GM12878 (cell line): ENCODE results near the gene ANAPC16. TPM values are rescaled to one million over a fixed set of nuclear protein-coding genes. Genes with fewer than 3 reads are reported as not detected.

Source experiments
- ATAC-seq: fragments of 200-7000 bp; cut with Tn5 transposase; 3 replicates; pipeline ENCODE4 v1.9.1; 2020; ENCODE audit warnings: mild to moderate bottlenecking, moderate library complexity
- BruUV-seq: library from RNA; stranded (reverse); fragments of 400-500 nt; replicated peaks from 2 replicates; lab custom pipeline; 2021; lab: Mats Ljungman, UMichigan
- CTCF ChIA-PET: fragments of 300-600 bp; sonication (Branson Sonifier 250); formaldehyde crosslinking; extraction: SDS; loops from one replicate; lab custom pipeline; 2021; ENCODE audit warnings: inconsistent platforms; lab: Yijun Ruan, JAX
- POLR2A ChIA-PET: fragments of 350-600 bp; formaldehyde crosslinking; extraction: SDS; loops from one replicate; lab custom pipeline; 2021; ENCODE audit warnings: inconsistent platforms; lab: Charles Lee
- RAD21 ChIA-PET: fragments of 300-600 bp; sonication (Branson Sonifier 250); formaldehyde crosslinking; loops from one replicate; lab custom pipeline; 2023; ENCODE audit warnings: antibody characterized with exemption; ENCODE audit not compliant: unreplicated experiment; lab: Charles Lee
- SMC1A ChIA-PET: fragments of 300-600 bp; sonication (Branson Sonifier 250); formaldehyde crosslinking; loops from one replicate; lab custom pipeline; 2023; ENCODE audit not compliant: unreplicated experiment, uncharacterized antibody; lab: Charles Lee
- DNase-seq: peaks from one replicate; pipeline ENCODE4 v3.0.0-alpha.2; 2011; ENCODE audit warnings: low read depth, low spot score
- FAIRE-seq: peaks from 3 replicates; lab custom pipeline; 2011; peaks lifted over from hg19 to GRCh38; lab: Jason Lieb, UNC
- H2AFZ ChIP-seq: 2 replicates; pipeline ENCODE4 v1.6.0; 2011; ENCODE audit warnings: low read depth, low read length, control low read depth; ENCODE audit not compliant: control insufficient read depth
- H3K27ac ChIP-seq: 2 replicates; pipeline ENCODE4 v1.5.1; 2011; ENCODE audit warnings: control low read depth; ENCODE audit not compliant: control insufficient read depth, insufficient read depth
- H3K27me3 ChIP-seq, 2 experiments: replicated peaks in 1 of 2; 2 replicates each; pipeline versions ENCODE4 v1.6.0 to v1.6.1; 2011; ENCODE audit warnings: low read length in 1 of 2; ENCODE audit not compliant: control insufficient read depth in 2 of 2, insufficient read depth in 2 of 2
- H3K36me3 ChIP-seq, 2 experiments: 2 replicates each; pipeline ENCODE4 v1.5.1; 2011; ENCODE audit warnings: low read length in 1 of 2; ENCODE audit not compliant: control insufficient read depth in 2 of 2, insufficient read depth in 2 of 2
- H3K4me1 ChIP-seq: 2 replicates; pipeline ENCODE4 v1.6.1; 2011; ENCODE audit warnings: mild to moderate bottlenecking, low read length, moderate library complexity, mixed read lengths; ENCODE audit not compliant: control insufficient read depth, insufficient read depth
- H3K4me2 ChIP-seq: 2 replicates; pipeline ENCODE4 v1.6.0; 2011; ENCODE audit warnings: control low read depth; ENCODE audit not compliant: control insufficient read depth, insufficient read depth
- H3K4me3 ChIP-seq: fragments of 200-600 bp; sonication (generic); 2 replicates; pipeline ENCODE4 v1.5.1; 2016
- H3K79me2 ChIP-seq: 2 replicates; pipeline ENCODE4 v1.6.0; 2011; ENCODE audit warnings: low read length; ENCODE audit not compliant: control insufficient read depth, insufficient read depth
- H3K9ac ChIP-seq: 2 replicates; pipeline ENCODE4 v1.8.0; 2011; ENCODE audit warnings: low read length, control low read depth, mixed read lengths; ENCODE audit not compliant: control insufficient read depth, insufficient read depth
- H3K9me3 ChIP-seq: replicated peaks from 3 replicates; pipeline ENCODE4 v1.5.1; 2011; ENCODE audit warnings: mild to moderate bottlenecking, low read length; ENCODE audit not compliant: control insufficient read depth, insufficient read depth
- H4K20me1 ChIP-seq: 2 replicates; pipeline ENCODE4 v1.6.0; 2011; ENCODE audit not compliant: control insufficient read depth, insufficient read depth
- CREB1 ChIP-seq: IDR thresholded peaks from 2 replicates; pipeline ENCODE4 v1.6.1; 2012; ENCODE audit warnings: low read depth, mild to moderate bottlenecking, inconsistent platforms
- EP300 ChIP-seq, 2 experiments: fragments of 150-350 bp in 1 of 2; IDR thresholded peaks; 2 replicates each; pipeline ENCODE4 v1.6.1; 2011 to 2012; ENCODE audit warnings: low read depth in 2 of 2, low read length in 2 of 2, borderline replicate concordance in 1 of 2, improper control_type of control experiment in 1 of 2, inconsistent platforms in 1 of 2; ENCODE audit not compliant: control insufficient read depth in 1 of 2
- FOS ChIP-seq: IDR thresholded peaks from 3 replicates; pipeline ENCODE4 v1.6.1; 2011; ENCODE audit warnings: borderline replicate concordance; ENCODE audit not compliant: insufficient read length; ENCODE audit errors: extremely low read depth
- HCFC1 ChIP-seq: fragments of 150-350 bp; IDR thresholded peaks from 2 replicates; pipeline ENCODE4 v1.6.1; 2014; ENCODE audit warnings: low read length
- IKZF1 ChIP-seq: fragments of 450-650 bp; conservative IDR thresholded peaks from 2 replicates; pipeline ENCODE4 v1.6.1; 2017; ENCODE audit warnings: antibody characterized with exemption, mild to moderate bottlenecking
- MAX ChIP-seq: IDR thresholded peaks from 2 replicates; pipeline ENCODE4 v1.6.1; 2012; ENCODE audit warnings: low read depth, low read length, improper control_type of control experiment
- PAX8 ChIP-seq: fragments of 450-650 bp; IDR thresholded peaks from 2 replicates; pipeline ENCODE4 v1.6.1; 2017; ENCODE audit warnings: mild to moderate bottlenecking, moderate library complexity
- POU2F2 ChIP-seq: IDR thresholded peaks from 3 replicates; pipeline ENCODE4 v1.6.1; 2011; ENCODE audit warnings: low read depth, mild to moderate bottlenecking, low read length, borderline replicate concordance
- RB1 ChIP-seq: fragments of 450-650 bp; formaldehyde crosslinking; IDR thresholded peaks from 2 replicates; pipeline ENCODE4 v1.6.1; 2017; ENCODE audit warnings: mild to moderate bottlenecking, borderline replicate concordance
- RUNX3 ChIP-seq: IDR thresholded peaks from 2 replicates; pipeline ENCODE4 v1.6.1; 2012; ENCODE audit warnings: low read length, inconsistent platforms
- SMAD5 ChIP-seq: IDR thresholded peaks from 2 replicates; pipeline ENCODE4 v1.6.1; 2016; ENCODE audit warnings: antibody characterized with exemption, low read depth
- STAT1 ChIP-seq: fragments of 450-650 bp; conservative IDR thresholded peaks from 2 replicates; pipeline ENCODE4 v1.6.1; 2014; ENCODE audit warnings: antibody characterized with exemption, mild to moderate bottlenecking
- SUZ12 ChIP-seq: fragments of 200-600 bp; sonication (generic); IDR thresholded peaks from one replicate; pipeline ENCODE4 v1.6.1; 2018; ENCODE audit warnings: antibody characterized with exemption, mild to moderate bottlenecking; ENCODE audit not compliant: unreplicated experiment
- TBL1XR1 ChIP-seq: IDR thresholded peaks from 2 replicates; pipeline ENCODE4 v1.6.1; 2012; ENCODE audit warnings: low read depth, low read length, improper control_type of control experiment
- TCF12 ChIP-seq: IDR thresholded peaks from 2 replicates; pipeline ENCODE4 v1.6.1; 2011; ENCODE audit warnings: low read depth, mild to moderate bottlenecking, low read length
- ZNF24 ChIP-seq: fragments of 450-650 bp; IDR thresholded peaks from 2 replicates; pipeline ENCODE4 v1.6.1; 2017; ENCODE audit warnings: antibody characterized with exemption, mild to moderate bottlenecking
- WGBS: methylation state at CpG from one replicate; pipeline ENCODE4 v1.1.6; 2016; ENCODE audit warnings: low lambda C conversion rate; ENCODE audit not compliant: insufficient replicate concordance, insufficient coverage; ENCODE audit errors: missing lambda C conversion rate; 5-methylcytosine and 5-hydroxymethylcytosine counted together
- in situ Hi-C: fragments of 300-500 bp; cut with MboI; formaldehyde crosslinking; loops from 9 replicates; pipeline ENCODE4 v1.14.3; 2018; ENCODE audit warnings: mixed read lengths
- intact Hi-C: fragments of 100-400 bp; cut with micrococcal nuclease; formaldehyde crosslinking; loops from one replicate; pipeline ENCODE4 v1.14.2; 2022; ENCODE audit not compliant: unreplicated experiment
- polyA plus RNA-seq, 11 experiments: library from polyadenylated mRNA; depleted of rRNA in 4 of 11; unstranded in 6 of 11; stranded (reverse) in 5 of 11; fragments of >200 nt; fragmentation: Nextera tagmentation in 4 of 11; fragmentation: Illumina TruSeq in 1 of 11; extraction: Ambion mirVana in 4 of 11; extraction: Trizol in 1 of 11; gene quantifications; 1 replicate in 1 of 11; 2 replicates in 10 of 11; pipeline versions ENCODE4 v1.2.1 to v1.2.3, GENCODE V29; 2011 to 2016; ENCODE audit warnings: inconsistent platforms in 2 of 11, missing spikeins in 2 of 11, low read depth in 1 of 11
- total RNA-seq, 4 experiments: library from RNA; depleted of rRNA in 3 of 4; stranded (reverse); fragments of >200 nt in 3 of 4; fragmentation: Illumina TruSeq in 1 of 4; extraction: Trizol in 1 of 4; gene quantifications; 2 replicates each; pipeline versions ENCODE4 v1.2.1 to v1.2.3, GENCODE V29; 2013 to 2021
- TF ChIP-seq, protein P1 (sequence below): fragments of 450-650 bp; IDR thresholded peaks from 2 replicates; pipeline ENCODE4 v1.6.1; 2017; ENCODE audit warnings: mild to moderate bottlenecking, moderate library complexity
- TF ChIP-seq, protein P2 (sequence below): fragments of 450-650 bp; IDR thresholded peaks from 2 replicates; pipeline ENCODE4 v1.6.1; 2014; ENCODE audit warnings: mild to moderate bottlenecking

ANAPC16 gene
- total and polyA plus RNA-seq, 10 of the 15 experiments (the other 5 are each of a cell fraction or from before 2014, with no cell fraction given): 66.9 to 208 (median 134) TPM

- Histone ChIP-seq H3K9me3 (no peaks in the 10 kb centered on the region), H3K27me3 (no peaks in the 10 kb centered on the region), H3K4me1 (peaks cover 12% of the 10 kb centered on the region), H4K20me1 (peaks cover 12% of the 10 kb centered on the region), H3K79me2 (peaks cover 39% of the 10 kb centered on the region), H2AFZ (peak within 1 kb of the TSS; percentile 51), H3K4me2 (peak within 1 kb of the TSS; percentile 91), H3K4me3 (peak within 1 kb of the TSS; percentile 92), H3K36me3 (peaks cover 2 to 8% of the 10 kb centered on the region in 2 experiments), H3K9ac (peak within 1 kb of the TSS; percentile 93), H3K27ac (peak within 1 kb of the TSS; percentile 96)
- BruUV-seq: no TSS peak
- DNase-seq (peak; percentile 97), FAIRE-seq (peak; percentile 74), ATAC-seq (peak; percentile 89)
- ChIA-PET SMC1A (interaction anchor here (0.8 to 12.9 kb wide), 14 partner anchors 19 to 225 kb away, joined by 4 to 275 read pairs (median 10); partner anchors contain the start of genes ANAPC16 and ASCC1), POLR2A (interaction anchor here (1.0 to 13.9 kb wide), 17 partner anchors 9 to 139 kb away, joined by 3 to 267 read pairs (median 11); partner anchors contain the start of genes ANAPC16 and ASCC1), RAD21 (interaction anchor here (0.6 to 7.8 kb wide), 13 partner anchors 15 to 225 kb away, joined by 3 to 200 read pairs (median 10); partner anchors contain the start of genes ANAPC16 and ASCC1), CTCF (interaction anchor here (0.8 to 11.3 kb wide), 10 partner anchors 9 to 100 kb away, joined by 3 to 275 read pairs (median 8); no protein-coding TSS in a partner anchor)
- in situ Hi-C loops (no loop called here), intact Hi-C loops (loop anchor here (1.0 kb wide), 5 partner anchors 12 to 62 kb away; no protein-coding TSS in a partner anchor)
- under 1% methylated on average over 67 of the region's 67 CpGs for WGBS
- peak; percentile 88 for TF ChIP-seq TCF12
- TF ChIP-seq STAT1: peak; percentile 75; the same call in 1 of the 2 replicates
- peak; percentile 99 for TF ChIP-seq POU2F2
- peak; percentile 89 for TF ChIP-seq TBL1XR1
- TF ChIP-seq PAX8: no peak
- TF ChIP-seq EP300 (IDR thresholded peaks at IDR 0.05; ENCODE audit: borderline replicate concordance in 1 of 2, control insufficient read depth in 1 of 2, low read depth in 2 of 2, low read length in 2 of 2): 0 out of 4 replicates have a peak, but pooled peaks have one; percentile 37 to 39
- TF ChIP-seq, protein P1, sequence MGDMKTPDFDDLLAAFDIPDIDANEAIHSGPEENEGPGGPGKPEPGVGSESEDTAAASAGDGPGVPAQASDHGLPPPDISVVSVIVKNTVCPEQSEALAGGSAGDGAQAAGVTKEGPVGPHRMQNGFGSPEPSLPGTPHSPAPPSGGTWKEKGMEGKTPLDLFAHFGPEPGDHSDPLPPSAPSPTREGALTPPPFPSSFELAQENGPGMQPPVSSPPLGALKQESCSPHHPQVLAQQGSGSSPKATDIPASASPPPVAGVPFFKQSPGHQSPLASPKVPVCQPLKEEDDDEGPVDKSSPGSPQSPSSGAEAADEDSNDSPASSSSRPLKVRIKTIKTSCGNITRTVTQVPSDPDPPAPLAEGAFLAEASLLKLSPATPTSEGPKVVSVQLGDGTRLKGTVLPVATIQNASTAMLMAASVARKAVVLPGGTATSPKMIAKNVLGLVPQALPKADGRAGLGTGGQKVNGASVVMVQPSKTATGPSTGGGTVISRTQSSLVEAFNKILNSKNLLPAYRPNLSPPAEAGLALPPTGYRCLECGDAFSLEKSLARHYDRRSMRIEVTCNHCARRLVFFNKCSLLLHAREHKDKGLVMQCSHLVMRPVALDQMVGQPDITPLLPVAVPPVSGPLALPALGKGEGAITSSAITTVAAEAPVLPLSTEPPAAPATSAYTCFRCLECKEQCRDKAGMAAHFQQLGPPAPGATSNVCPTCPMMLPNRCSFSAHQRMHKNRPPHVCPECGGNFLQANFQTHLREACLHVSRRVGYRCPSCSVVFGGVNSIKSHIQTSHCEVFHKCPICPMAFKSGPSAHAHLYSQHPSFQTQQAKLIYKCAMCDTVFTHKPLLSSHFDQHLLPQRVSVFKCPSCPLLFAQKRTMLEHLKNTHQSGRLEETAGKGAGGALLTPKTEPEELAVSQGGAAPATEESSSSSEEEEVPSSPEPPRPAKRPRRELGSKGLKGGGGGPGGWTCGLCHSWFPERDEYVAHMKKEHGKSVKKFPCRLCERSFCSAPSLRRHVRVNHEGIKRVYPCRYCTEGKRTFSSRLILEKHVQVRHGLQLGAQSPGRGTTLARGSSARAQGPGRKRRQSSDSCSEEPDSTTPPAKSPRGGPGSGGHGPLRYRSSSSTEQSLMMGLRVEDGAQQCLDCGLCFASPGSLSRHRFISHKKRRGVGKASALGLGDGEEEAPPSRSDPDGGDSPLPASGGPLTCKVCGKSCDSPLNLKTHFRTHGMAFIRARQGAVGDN: peak; percentile 98
- TF ChIP-seq RUNX3: peak; percentile 64
- peak; percentile 78 for TF ChIP-seq IKZF1
- TF ChIP-seq CREB1: peak; percentile 80
- no peak for TF ChIP-seq FOS
- peak; percentile 68 for TF ChIP-seq ZNF24
- TF ChIP-seq HCFC1: peak; percentile 44; the same call in 1 of the 2 replicates
- TF ChIP-seq, protein P2, sequence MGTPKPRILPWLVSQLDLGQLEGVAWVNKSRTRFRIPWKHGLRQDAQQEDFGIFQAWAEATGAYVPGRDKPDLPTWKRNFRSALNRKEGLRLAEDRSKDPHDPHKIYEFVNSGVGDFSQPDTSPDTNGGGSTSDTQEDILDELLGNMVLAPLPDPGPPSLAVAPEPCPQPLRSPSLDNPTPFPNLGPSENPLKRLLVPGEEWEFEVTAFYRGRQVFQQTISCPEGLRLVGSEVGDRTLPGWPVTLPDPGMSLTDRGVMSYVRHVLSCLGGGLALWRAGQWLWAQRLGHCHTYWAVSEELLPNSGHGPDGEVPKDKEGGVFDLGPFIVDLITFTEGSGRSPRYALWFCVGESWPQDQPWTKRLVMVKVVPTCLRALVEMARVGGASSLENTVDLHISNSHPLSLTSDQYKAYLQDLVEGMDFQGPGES: peak; percentile 57; the same call in 1 of the 2 replicates
- TF ChIP-seq RB1: peak; percentile 44; the same call in 1 of the 2 replicates
- TF ChIP-seq MAX: peak; percentile 69
- TF ChIP-seq SMAD5: peak; percentile 98
- no peak for TF ChIP-seq SUZ12
These were observed 57.8 kb downstream of the ANAPC16 start, which contains the start of gene DDIT4 for GRCh38 chr10:72273410-72274212. DDIT4 (plus strand) TSS chr10:72273924; CDS start chr10:72274217, 293 bp downstream.
